ENCODE data around the gene GARIN3.

The GARIN3 gene

DNA sequence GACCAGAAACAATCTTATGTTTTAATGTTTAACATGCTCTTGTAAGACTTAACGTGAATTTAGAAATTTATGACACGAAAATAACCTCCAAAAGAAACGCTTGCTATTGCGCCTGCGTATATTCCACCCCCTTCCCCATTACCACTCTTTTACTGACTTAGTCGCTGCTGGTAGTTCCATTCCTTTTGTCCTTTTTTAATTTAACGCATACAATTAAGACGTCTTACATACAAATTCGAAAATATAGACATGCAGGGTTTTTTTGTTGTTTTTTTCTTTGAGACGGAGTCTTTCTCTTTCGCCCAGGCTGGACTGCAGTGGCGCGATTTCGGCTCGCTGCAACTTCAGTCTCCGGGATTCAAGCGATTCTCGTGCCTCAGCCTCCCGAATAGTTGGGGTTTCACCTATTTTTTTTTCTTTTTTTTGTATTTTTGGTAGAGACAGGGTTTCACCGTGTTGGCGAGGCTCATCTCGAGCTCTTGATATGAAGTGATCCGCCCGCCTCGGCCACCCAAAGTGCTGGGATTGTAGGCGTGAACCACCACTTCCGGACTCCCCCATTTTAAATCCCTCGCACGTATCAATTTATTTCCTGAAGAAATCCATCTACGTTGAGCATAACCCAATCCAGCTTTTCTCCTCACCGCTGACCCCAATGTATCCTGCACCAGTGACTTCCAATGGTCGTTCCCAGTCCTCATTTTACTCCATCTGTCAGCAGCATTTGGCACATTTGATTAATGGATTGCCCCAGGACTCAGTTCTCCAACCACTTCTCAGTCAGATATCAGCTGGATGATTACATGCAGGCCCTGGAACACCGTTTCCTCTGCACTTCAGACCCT is 22.7 kb downstream of the GARIN3 start:
- peak; percentile 87 to 92 for DNase-seq
- TF ChIP-seq POLR2A (IDR thresholded peaks at IDR 0.05; ENCODE audit: low read length): peak; percentile 85
- no peak for TF ChIP-seq GATA1 (IDR thresholded peaks at IDR 0.05; ENCODE audit: low read depth, low read length)

DNA sequence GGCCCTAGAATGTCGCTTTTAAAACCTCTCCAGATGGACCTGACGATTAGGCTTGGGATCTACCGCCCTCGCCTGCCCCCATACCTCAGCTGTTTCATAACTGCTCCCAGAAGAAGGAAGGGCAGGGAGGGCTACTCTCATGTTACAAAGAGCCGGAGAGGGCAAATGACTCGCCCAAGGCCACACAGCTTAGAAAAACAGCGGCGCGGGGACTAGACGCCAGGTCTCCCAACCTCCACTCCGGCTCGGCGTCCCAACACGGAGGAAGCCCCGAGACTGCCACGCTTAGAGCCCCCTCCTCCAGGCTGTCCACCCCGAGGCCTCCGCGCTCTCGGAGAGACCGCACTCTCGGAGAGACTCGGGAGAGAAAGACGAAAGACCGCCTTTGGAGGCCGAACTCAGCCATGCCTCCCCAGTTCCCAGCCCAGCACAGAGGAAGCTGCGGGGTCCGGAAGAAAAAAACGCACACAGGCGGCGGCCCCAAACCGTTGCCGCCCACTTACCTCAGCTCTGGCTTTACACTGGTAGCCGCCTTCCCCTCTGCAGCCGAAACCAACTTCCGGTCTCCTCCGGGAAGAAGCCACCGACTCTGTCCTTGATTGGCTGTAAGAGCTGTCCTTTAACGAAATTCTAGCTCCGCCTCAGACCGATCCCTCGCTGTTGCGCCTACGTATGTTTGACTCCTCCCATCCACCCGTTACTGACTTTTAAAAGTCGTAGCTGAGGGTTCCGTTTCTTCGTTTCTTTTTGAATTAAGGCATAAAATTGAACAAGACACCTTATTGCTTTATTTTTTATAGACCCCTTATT is 23.5 kb downstream of the GARIN3 start, which contains the start of gene MED7:
Gene MED7 (minus strand): TSS at position 549 of the 810 bp plus-strand sequence. CDS start 3,434 bp downstream, outside the sequence.
- TF ChIP-seq GATA1 (IDR thresholded peaks at IDR 0.05; ENCODE audit: low read depth, low read length) (no peak), POLR2A (IDR thresholded peaks at IDR 0.05; ENCODE audit: low read length) (peak; percentile 98)
- DNase-seq: peak; percentile 98 to 99

DNA sequence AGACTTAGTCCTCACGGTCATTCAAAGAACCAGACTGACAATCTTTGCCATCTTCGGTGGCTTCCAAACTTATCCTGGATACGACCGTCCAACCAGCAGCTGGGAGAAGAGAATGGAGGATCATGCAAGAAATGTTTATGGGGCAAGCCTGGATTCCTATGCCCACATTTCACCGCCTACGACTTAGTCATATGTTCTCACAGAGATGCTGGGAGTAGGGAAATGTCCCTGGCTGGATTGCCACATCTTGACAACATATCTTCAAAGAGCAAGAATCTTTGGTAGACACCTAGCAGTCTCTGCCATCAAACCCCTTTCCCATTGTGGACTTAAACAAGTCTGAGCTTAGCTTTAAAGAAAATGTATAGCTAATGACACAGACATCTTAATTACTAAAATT is 28.4 kb downstream of the GARIN3 start:
- DNase-seq: no peak
- no peak for TF ChIP-seq POLR2A (IDR thresholded peaks at IDR 0.05; ENCODE audit: low read length)
- TF ChIP-seq GATA1 (IDR thresholded peaks at IDR 0.05; ENCODE audit: low read depth, low read length): no peak

DNA sequence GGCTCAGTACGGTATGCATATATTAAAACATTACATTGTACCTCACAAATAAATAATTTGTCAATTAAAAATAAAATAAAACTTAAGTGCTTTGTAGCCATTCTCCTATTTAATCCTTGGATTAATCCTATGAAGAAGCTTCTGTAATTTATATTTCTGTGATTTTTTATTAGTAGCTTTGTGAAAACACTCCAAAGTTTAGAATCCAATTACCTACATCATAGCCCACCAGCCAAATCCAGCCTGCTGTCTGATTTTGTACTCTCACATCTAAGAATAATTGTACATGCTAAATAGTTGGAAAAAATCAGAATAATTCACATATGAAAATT is 33.8 kb downstream of the GARIN3 start:
- no peak for DNase-seq
- no peak for TF ChIP-seq POLR2A (IDR thresholded peaks at IDR 0.05; ENCODE audit: low read length)
- no peak for TF ChIP-seq GATA1 (IDR thresholded peaks at IDR 0.05; ENCODE audit: low read depth, low read length)

DNA sequence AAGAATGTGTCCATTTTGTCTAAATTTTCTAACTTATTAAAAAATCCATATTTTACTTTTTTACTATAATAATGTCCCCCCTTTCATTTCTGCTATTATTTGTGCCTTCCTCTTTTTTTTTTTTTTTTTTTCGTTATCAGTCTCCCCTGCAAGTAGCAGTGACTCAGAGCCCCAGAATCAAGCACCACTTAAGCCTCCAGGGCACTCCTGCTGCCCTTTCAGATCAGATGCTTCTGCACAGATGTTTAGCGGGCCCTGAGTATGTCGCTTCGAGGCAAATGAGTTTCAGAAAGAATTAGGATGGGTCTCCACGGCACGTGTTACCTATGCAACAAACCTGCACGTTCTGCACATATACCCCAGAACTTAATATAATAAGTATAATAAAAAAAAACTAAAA is 35.1 kb downstream of the GARIN3 start:
- TF ChIP-seq POLR2A (IDR thresholded peaks at IDR 0.05; ENCODE audit: low read length): no peak
- TF ChIP-seq GATA1 (IDR thresholded peaks at IDR 0.05; ENCODE audit: low read depth, low read length): no peak
- DNase-seq: peak; percentile 69 to 83

DNA sequence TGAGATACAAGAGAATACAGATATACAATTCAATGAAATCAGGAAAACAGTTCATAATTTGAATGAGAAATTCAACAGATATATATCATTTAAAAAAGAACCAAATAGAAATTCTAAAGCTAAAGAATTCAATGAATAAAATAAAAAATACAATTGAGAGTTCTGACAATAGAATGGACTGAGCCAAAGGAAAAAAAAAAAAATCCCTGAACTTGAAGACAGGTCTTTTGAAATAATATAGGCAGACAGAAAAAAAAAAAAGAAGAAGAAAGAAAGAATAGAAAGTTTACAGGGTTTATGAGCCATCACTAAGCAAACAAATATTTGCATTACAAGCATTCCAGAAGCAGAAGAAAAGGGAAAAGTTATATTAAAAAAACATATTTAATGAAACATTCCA is 44.4 kb downstream of the GARIN3 start:
- no peak for TF ChIP-seq POLR2A (IDR thresholded peaks at IDR 0.05; ENCODE audit: low read length)
- TF ChIP-seq GATA1 (IDR thresholded peaks at IDR 0.05; ENCODE audit: low read depth, low read length): no peak
- DNase-seq: no peak

DNA sequence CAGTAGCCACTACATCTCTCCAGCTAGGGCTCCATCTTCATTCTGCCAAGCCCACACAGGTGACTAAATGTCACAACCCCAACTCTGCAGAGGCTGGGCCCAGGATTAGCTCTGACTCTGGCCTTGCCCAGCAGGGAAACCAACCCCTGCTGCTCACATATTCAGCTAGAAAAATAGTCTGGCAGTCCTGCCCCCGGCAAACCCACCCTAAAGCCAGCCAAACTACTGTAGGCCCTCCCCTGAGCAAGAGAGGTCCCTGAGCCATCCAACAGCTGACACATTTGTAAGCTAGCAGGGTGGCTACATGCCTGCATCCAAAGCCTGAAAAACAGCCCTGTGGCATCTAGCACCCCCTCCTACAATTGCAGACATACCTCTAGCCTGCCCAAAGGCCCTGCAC is 46.0 kb downstream of the GARIN3 start:
- TF ChIP-seq GATA1 (IDR thresholded peaks at IDR 0.05; ENCODE audit: low read depth, low read length) (no peak), POLR2A (IDR thresholded peaks at IDR 0.05; ENCODE audit: low read length) (no peak)
- no peak for DNase-seq

DNA sequence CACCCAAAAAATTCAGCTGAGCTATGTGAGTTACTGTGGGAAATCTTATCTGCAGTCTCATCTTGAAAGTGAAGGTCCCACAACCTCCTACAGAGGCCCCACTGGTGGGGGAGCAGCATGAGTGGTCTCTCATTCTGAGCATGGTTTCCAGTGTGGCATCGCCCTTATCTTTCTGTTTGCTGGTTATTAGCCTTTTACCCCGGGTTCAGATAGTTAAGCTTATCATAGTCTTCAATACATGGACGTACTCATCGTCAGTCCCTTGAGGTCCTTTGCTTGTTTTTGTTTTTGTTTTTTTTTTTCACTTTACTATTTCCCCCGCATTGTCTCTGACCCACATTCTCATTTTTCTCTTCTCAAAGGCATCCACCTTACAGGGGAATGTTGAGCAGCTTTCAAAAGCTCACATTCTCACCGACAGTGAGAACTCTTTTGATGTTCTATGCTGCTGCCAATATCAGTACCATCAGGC is 49.5 kb downstream of the GARIN3 start:
- TF ChIP-seq GATA1 (IDR thresholded peaks at IDR 0.05; ENCODE audit: low read depth, low read length) (no peak), POLR2A (IDR thresholded peaks at IDR 0.05; ENCODE audit: low read length) (peak; percentile 46)
- DNase-seq: peak; percentile 57 to 82

DNA sequence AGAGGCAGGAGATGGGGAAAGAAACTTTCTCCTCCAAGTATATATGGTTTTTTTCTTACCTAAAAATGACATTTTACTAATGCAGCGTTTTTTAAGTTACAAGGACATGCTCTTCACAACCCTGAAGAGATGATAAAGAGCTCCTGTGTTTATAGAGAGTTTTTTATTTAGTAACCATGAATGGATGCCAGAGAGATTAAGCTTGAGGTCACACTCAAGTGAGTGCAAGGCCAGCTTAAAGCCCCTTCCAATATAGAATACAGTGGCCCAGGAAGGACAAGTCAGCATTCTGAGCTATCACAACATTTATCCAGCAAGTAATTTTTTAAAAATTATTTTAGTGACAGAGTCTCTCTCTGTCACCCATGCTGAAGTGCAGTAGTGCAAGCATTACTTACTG is 50.6 kb downstream of the GARIN3 start:
- TF ChIP-seq POLR2A (IDR thresholded peaks at IDR 0.05; ENCODE audit: low read length) (no peak), GATA1 (IDR thresholded peaks at IDR 0.05; ENCODE audit: low read depth, low read length) (no peak)
- peak in 1 of 2 experiments; percentile 68 for DNase-seq

DNA sequence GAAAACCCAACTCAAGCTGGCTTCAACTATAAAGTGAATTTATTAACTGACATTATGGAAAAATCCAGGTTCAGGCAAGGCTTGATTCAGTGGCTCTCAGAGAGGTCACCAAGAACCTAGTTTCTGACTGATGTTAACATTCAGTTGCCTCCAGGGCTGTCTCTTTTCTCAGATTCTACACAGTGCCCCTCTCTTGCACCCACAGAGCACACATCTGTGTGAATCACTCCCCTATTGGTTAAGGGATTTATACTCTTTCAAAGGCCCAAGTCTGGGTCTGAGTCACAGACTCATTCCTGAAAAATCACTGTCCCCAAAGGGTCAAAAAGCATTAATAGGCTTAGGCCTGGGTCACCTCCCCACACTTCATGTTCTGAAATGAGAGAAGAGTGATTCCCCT is 51.1 kb downstream of the GARIN3 start:
- TF ChIP-seq POLR2A (IDR thresholded peaks at IDR 0.05; ENCODE audit: low read length) (no peak), GATA1 (IDR thresholded peaks at IDR 0.05; ENCODE audit: low read depth, low read length) (no peak)
- DNase-seq: no peak

DNA sequence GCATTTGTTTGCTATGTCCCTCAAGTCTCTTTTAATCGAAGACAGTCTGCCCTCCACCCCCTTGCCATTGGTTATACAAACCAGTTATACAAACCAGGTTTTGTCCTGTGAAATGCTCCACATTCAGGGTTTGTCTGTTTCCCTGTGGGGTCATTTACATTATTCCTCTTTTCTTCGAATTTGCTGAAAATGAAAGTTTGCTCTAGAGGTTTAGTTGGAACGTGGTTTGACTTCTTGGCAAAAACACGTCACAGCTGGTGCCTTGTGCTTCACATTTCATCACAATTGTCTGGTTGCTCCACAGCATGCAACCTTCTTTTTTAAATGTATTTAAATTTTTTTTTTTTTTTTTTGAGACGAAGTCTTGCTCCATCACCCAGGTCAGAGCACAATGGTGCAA is 53.1 kb downstream of the GARIN3 start:
- no peak for TF ChIP-seq GATA1 (IDR thresholded peaks at IDR 0.05; ENCODE audit: low read depth, low read length)
- TF ChIP-seq POLR2A (IDR thresholded peaks at IDR 0.05; ENCODE audit: low read length): no peak

More for the DNA sequence above, 53.1 kb downstream of the GARIN3 start:
- DNase-seq: no peak

Data from erythroblast (primary cell).